GM12872 (cell line): ENCODE measurements around the gene NCR1.

Source experiments
- CTCF ChIP-seq: IDR thresholded peaks from 3 replicates; pipeline ENCODE4 v1.5.1; 2011; ENCODE audit warnings: low read depth, mild to moderate bottlenecking, low read length, moderate library complexity; ENCODE audit not compliant: insufficient read depth

NCR1 gene

DNA sequence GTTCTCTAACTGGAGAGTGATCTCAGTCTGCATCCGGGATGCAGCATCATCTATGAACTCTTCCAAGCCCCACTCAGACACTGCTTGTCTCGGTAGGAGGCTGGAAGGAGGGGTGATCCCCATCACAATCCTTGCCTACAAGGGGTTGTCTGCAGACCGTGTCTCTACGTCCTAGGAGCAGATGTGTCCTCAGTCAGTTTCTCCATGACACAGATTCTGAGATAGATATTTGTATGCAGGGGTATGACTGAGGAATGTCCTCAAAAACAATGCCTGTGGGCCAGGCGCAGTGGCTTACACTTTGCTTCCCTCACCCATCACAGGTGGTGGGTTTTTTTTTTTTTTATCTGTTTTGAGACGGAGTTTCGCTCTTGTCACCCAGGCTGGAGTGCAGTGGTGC is 871 bp downstream of the NCR1 start:
- TF ChIP-seq CTCF: no peak

GRCh38 chr19:54916822-54917221 is 10.9 kb downstream of the NCR1 start:
- TF ChIP-seq CTCF: no peak

- no peak for TF ChIP-seq CTCF
Measured at GRCh38 chr19:54918499-54918898, 12.6 kb downstream of the NCR1 start.

- peak; percentile 31; the same call in 2 of the 3 replicates for TF ChIP-seq CTCF
Measured at GRCh38 chr19:54919646-54920563, 14.0 kb downstream of the NCR1 start.

DNA sequence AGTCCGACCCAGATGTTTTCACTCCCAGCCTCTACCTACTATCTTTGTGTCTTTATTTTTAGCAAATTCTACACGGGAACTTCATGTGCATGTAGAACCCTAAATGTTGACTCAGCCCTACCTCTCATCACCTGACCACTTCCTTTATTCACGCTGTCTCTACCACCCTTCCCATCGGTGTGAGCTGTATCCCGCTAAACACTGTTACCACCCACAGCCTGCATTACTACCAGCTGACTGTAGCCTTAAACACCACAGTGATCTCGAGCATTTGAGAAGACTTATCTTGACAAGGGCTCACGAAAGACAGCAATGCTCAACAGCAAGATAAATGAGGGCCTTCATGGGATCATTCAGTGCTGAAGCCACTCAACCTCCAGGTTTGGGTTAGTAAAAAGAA is 15.1 kb downstream of the NCR1 start:
- TF ChIP-seq CTCF: no peak

GRCh38 chr19:54923276-54923675 is 17.3 kb downstream of the NCR1 start:
- no peak for TF ChIP-seq CTCF

- no peak for TF ChIP-seq CTCF
Measured at GRCh38 chr19:54928299-54928698, 22.4 kb downstream of the NCR1 start.
